ENCODE data around the gene TMEM154.

- TF ChIP-seq, protein P1, sequence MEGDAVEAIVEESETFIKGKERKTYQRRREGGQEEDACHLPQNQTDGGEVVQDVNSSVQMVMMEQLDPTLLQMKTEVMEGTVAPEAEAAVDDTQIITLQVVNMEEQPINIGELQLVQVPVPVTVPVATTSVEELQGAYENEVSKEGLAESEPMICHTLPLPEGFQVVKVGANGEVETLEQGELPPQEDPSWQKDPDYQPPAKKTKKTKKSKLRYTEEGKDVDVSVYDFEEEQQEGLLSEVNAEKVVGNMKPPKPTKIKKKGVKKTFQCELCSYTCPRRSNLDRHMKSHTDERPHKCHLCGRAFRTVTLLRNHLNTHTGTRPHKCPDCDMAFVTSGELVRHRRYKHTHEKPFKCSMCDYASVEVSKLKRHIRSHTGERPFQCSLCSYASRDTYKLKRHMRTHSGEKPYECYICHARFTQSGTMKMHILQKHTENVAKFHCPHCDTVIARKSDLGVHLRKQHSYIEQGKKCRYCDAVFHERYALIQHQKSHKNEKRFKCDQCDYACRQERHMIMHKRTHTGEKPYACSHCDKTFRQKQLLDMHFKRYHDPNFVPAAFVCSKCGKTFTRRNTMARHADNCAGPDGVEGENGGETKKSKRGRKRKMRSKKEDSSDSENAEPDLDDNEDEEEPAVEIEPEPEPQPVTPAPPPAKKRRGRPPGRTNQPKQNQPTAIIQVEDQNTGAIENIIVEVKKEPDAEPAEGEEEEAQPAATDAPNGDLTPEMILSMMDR (IDR thresholded peaks at IDR 0.05) = no peak
- TF ChIP-seq POLR2AphosphoS5 (IDR thresholded peaks at IDR 0.05) (no peak), POLR2A (IDR thresholded peaks at IDR 0.05) (no peak)
Measured at GRCh38 chr4:152643153-152644035, 36.4 kb downstream of the TMEM154 start.
